HG02623 (cell line): Measurements from ENCODE around the gene LRRC3.
"Not testable (repeated sequence)": the region's sequence is repeated elsewhere in the genome, so short reads cannot be mapped to it uniquely, and the experiment has no call there.

Experiments
- ATAC-seq: cut with Tn5 transposase; IDR thresholded peaks from one replicate; pipeline ENCODE4 v1.9.1; 2021; ENCODE audit warnings: moderate library complexity; ENCODE audit not compliant: unreplicated experiment

LRRC3 gene

GRCh38 chr21:44477131-44477530 is 21.8 kb downstream of the LRRC3 start:
- no peak for ATAC-seq

- no peak for ATAC-seq
These were observed 22.4 kb downstream of the LRRC3 start for GRCh38 chr21:44477712-44478111.

DNA sequence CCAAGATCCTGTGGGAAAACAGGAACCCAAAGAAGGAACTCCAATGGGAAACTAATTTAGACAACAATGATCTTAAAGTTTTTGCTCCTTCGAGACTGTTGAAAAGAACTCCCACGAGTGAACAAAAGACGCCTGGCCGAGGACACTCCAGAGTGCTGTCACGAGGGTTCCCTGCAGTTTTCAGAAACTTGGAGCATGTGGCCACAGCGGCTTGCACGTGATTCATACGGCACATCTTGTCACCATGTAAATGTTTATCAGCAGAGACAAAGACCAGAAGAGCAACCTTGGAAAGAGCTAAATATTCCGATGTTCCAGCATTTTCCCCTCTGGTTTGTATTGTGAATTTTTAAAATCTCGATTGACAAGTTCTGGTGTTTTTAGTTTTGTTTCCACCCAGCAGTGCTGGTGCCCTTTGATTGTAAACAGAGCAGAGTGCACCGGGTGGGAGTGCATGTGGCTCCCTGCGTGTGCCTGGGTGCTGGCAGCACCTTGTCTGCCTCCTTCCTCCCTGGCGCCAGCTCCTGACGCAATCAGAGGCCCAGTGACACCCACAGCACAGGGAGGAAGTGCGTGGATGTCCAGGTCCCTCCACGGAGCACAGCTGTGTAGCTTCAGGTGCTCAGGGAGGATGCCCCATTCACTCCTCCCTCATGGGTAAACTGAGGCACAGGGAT is 23.0 kb downstream of the LRRC3 start:
- ATAC-seq = no peak

DNA sequence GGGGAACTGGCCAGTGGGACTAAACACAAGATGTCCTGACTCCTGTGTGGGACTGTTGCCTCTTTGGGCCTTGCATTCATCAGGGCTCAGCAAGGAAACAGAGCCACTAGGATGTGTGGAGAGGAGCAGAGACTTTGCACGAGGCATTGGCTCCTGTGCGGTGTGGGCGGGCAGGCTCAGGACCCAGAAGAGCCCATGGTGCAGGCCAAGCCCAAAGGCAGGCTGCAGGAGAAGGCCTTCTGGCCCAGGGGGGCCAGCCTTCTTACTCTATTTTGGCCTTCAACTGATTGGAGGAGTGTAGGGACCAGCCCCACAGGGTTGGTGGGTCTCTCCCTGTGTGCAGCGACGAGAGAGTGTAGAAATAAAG is 23.5 kb downstream of the LRRC3 start:
- ATAC-seq = no peak

DNA sequence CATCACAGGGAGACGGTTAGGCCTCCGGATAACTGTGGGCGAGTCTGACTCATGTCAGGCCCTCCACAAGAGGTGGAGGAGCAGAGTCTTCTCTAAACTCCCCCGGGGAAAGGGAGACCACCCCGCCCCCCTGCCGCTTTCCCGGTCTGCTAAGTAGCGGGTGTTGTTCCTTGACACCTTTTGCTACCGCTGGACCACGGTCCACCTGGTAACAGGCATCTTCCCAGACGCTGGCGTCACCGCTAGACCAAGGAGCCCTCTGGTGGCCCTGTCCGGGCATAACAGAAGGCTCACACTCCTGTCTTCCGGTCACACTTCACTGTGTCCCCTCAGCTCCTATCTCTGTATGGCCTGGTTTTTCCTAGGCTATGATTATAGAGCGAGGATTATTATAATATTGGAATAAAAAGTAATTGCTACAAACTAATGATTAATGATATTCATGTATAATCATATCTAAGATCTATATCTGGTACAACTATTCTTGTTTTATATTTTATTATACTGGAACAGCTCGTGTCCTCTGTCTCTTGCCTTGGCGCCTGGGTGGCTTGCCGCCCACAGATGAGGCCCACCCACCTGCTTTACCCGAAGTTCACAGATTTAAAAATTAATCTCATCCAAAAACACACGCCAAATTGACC is 24.4 kb downstream of the LRRC3 start:
- not testable (repeated sequence) for ATAC-seq

DNA sequence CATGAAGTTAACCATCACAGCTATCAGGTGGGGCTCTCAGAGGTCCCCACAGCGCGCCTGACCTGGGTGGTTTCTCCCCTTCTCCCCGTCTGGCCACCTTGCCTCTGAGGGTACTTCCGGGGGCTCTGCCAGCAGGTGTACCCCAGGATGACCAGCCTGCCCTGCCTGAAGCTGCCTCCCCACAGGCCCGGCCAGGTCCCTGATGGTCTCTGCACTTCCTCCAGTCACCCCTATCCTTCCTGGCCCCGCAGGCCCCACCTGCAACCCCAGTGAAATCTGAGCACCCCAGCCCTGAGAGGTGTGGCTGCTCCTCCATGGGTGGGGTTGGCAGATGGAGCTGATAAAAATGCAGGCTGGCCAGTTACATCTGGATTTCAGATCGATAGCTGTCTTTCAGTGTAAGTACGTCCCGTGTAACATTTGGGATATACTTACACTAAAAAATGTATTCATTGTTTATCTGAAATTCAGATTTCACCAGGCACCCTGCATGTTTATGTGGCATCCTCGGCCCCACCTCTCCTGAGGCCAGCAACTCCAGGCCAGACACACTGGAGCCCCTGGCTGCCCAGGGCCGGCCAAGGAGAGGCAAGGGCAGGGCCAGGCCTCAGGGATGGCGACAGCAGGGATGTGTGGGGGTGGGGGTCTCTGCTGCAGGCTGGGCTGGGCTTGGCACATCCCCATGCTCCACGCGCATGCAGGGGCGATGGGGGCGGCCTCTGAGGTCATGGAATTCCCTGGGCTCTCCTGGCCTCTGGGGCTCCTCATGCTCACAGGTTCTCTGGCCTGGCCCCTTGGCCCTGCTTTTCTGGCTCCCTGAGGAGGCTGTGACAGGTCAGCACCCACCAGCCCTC is 25.1 kb downstream of the LRRC3 start:
- no peak for ATAC-seq

- no peak for ATAC-seq
These were observed 27.4 kb downstream of the LRRC3 start for GRCh38 chr21:44482581-44483287.

DNA sequence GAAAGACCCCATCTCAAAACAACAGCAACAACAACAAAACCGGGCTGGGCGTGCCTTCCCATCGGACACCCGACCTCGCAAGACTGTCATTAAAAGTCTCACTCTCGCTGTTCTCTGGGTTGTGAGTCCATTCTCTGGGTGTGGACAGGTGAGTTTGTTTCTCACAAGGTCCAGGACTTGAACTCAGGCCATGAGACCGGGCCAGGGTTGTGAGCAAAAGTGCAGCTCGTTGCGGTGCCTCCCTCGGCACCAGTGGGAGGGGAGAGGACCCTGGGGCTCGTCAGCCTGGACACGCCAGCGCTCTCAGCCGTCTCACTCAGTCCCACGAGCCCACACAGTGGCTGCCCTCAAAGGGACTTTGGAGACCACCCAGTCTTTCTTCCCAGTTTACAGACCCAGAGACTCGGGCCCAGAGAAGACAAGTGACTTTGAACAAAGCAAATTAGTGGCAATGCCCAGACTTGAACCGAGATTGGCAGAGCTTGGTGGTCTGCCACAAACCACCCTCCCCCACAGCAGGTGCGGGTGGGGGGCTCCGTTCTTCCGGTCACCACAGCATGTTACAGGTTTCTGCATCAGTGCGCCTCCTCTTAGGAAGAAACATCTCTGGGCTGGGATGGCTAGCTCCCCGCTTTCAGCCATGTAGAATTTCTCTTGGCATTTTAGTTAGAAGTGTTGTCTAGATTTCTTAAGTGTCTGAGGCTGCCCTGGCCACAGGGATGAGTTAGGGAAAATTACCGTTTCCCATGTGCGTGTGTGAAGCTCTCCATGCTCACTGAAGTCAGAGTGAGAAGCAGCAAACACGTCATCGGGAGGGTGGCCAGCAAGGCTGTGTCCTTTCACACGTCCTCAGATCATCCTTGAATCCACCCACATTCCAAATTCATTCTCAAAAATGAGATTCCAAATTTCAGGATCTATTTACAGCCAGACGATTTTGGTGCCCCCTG is 28.3 kb downstream of the LRRC3 start:
- no peak for ATAC-seq

- ATAC-seq = no peak
These were observed 29.4 kb downstream of the LRRC3 start for GRCh38 chr21:44484498-44485253.

DNA sequence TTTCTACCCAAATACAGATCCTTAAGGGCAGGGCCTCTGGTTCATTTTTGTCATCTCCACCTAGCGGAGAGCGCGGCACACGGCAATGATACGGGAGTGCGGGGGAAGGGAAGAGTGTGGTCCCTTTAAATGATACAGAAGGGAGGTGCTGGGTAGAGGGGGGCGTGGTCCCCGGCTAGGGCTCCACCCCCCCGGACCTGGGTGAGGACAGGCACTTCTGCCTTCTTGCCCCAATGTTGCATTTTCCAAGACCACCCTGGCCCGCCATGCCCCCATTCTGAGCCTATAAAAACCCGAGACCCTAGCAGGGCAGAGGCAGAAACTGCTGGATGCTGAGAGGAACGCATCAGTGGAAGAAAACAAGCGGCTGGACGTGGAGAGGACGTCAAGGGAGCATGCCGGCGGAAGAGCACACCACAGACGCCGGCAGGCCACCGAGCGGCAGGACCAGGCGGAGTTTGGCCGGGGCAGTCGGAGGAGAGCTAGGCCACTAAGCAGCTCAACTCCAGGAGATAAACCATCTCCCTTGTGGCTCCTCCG is 30.0 kb downstream of the LRRC3 start:
- no peak for ATAC-seq

GRCh38 chr21:44485796-44486195 is 30.5 kb downstream of the LRRC3 start:
- ATAC-seq = no peak

GRCh38 chr21:44486302-44486701 is 31.0 kb downstream of the LRRC3 start:
- ATAC-seq = no peak

DNA sequence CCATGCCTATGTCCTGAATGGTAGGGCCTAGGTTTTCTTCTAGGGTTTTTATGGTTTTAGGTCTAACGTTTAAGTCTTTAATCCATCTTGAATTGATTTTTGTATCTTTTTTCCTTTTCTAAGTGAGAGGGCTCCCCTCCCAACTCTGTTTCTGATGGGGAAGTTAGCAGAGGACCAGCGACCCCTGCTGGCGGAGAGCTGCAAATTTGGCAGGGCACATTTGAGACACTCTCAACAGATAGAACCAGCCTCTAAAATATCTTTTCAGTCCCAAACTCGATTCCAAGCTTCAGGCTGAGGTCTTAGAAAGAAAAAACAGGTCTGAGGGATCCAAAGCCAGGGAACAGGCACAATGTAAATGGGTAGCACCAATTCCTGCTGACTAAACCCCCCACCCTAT is 32.5 kb downstream of the LRRC3 start:
- ATAC-seq = no peak

GRCh38 chr21:44489962-44490361 is 34.7 kb downstream of the LRRC3 start:
- ATAC-seq = no peak

GRCh38 chr21:44490405-44490804 is 35.1 kb downstream of the LRRC3 start:
- no peak for ATAC-seq

- ATAC-seq = no peak
These were observed 35.5 kb downstream of the LRRC3 start for GRCh38 chr21:44490816-44491215.

- no peak for ATAC-seq
These were observed 37.5 kb downstream of the LRRC3 start for GRCh38 chr21:44492567-44493385.

GRCh38 chr21:44494418-44494817 is 39.1 kb downstream of the LRRC3 start:
- no peak for ATAC-seq
